GM23338 (cell line): ENCODE data around the gene OSBPL7. TPM values are rescaled to one million over a fixed set of nuclear protein-coding genes. Genes with fewer than 3 reads are reported as not detected.

Source experiments
- ATAC-seq: fragments of 200-7000 bp; cut with Tn5 transposase; 3 replicates; pipeline ENCODE4 v1.9.1; 2020
- DNase-seq: peaks from one replicate; pipeline ENCODE4 v3.0.0-alpha.2; 2015; ENCODE audit warnings: low spot score
- H2AFZ ChIP-seq: fragments of 200-600 bp; sonication (generic); 2 replicates; pipeline ENCODE4 v1.8.0; 2016; ENCODE audit warnings: antibody characterized with exemption, mild to moderate bottlenecking, moderate library complexity
- H3F3A ChIP-seq: fragments of 200-600 bp; sonication (generic); replicated peaks from 2 replicates; pipeline ENCODE4 v1.8.0; 2017; ENCODE audit warnings: antibody characterized with exemption, mixed run types, low read depth
- H3K27ac ChIP-seq: fragments of 200-600 bp; sonication (generic); 2 replicates; pipeline ENCODE4 v1.6.1; 2016; ENCODE audit warnings: low read depth
- H3K27me3 ChIP-seq: fragments of 200-600 bp; sonication (generic); 2 replicates; pipeline ENCODE4 v1.8.0; 2016; ENCODE audit warnings: mild to moderate bottlenecking, mixed run types, moderate library complexity; ENCODE audit not compliant: insufficient read depth
- H3K36me3 ChIP-seq: fragments of 200-600 bp; sonication (generic); 2 replicates; pipeline ENCODE4 v1.8.0; 2016; ENCODE audit warnings: mild to moderate bottlenecking; ENCODE audit not compliant: insufficient read depth
- H3K4me1 ChIP-seq: fragments of 200-600 bp; sonication (generic); 2 replicates; pipeline ENCODE4 v1.8.0; 2016; ENCODE audit warnings: mild to moderate bottlenecking, moderate library complexity; ENCODE audit not compliant: insufficient read depth
- H3K4me2 ChIP-seq: fragments of 200-600 bp; sonication (generic); 2 replicates; pipeline ENCODE4 v1.7.1; 2017; ENCODE audit warnings: mixed run types
- H3K4me3 ChIP-seq: fragments of 200-600 bp; sonication (generic); 2 replicates; pipeline ENCODE4 v1.6.1; 2016; ENCODE audit warnings: mixed run types
- H3K79me2 ChIP-seq: fragments of 200-600 bp; sonication (generic); replicated peaks from 2 replicates; pipeline ENCODE4 v1.8.0; 2017; ENCODE audit warnings: mild to moderate bottlenecking; ENCODE audit not compliant: insufficient read depth
- H3K9me2 ChIP-seq: fragments of 200-600 bp; sonication (generic); 2 replicates; pipeline ENCODE4 v1.8.0; 2017; ENCODE audit not compliant: insufficient read depth
- H4K20me1 ChIP-seq: fragments of 200-600 bp; sonication (generic); replicated peaks from 2 replicates; pipeline ENCODE4 v1.8.0; 2017; ENCODE audit warnings: mild to moderate bottlenecking; ENCODE audit not compliant: insufficient read depth
- H3K27ac Mint-ChIP-seq: 2 replicates; pipeline ENCODE4 v1.8.0; 2020; ENCODE audit warnings: inconsistent platforms, mild to moderate bottlenecking, moderate library complexity, mixed read lengths
- H3K27me3 Mint-ChIP-seq: 3 replicates; pipeline ENCODE4 v1.8.0; 2022; ENCODE audit warnings: low read depth, mild to moderate bottlenecking, moderate library complexity, mixed read lengths, inconsistent platforms; ENCODE audit not compliant: insufficient read depth, poor library complexity
- H3K36me3 Mint-ChIP-seq: 3 replicates; pipeline ENCODE4 v1.8.0; 2021; ENCODE audit warnings: low read depth, mild to moderate bottlenecking, inconsistent platforms, moderate library complexity, mixed read lengths
- H3K4me1 Mint-ChIP-seq: 3 replicates; pipeline ENCODE4 v1.8.0; 2020; ENCODE audit warnings: mild to moderate bottlenecking, inconsistent platforms, mixed read lengths
- H3K4me3 Mint-ChIP-seq: 3 replicates; pipeline ENCODE4 v1.8.0; 2021; ENCODE audit warnings: moderate library complexity, mild to moderate bottlenecking, inconsistent platforms, mixed read lengths
- H3K9me3 Mint-ChIP-seq: 3 replicates; pipeline ENCODE4 v1.8.0; 2020; ENCODE audit warnings: moderate library complexity, mild to moderate bottlenecking, inconsistent platforms, mixed read lengths
- CREB1 ChIP-seq: fragments of 250-450 bp; sonication (Bioruptor Pico); IDR thresholded peaks from 2 replicates; pipeline ENCODE4 v1.5.0; 2020; ENCODE audit warnings: low read depth, mild to moderate bottlenecking, moderate library complexity
- EZH2 ChIP-seq: fragments of 200-600 bp; sonication (generic); IDR thresholded peaks from one replicate; pipeline ENCODE4 v1.8.0; 2017; ENCODE audit warnings: antibody characterized with exemption, mild to moderate bottlenecking, low read depth; ENCODE audit not compliant: unreplicated experiment
- EZH2phosphoT487 ChIP-seq: fragments of 200-600 bp; sonication (generic); IDR thresholded peaks from one replicate; pipeline ENCODE4 v1.8.1; 2018; ENCODE audit warnings: antibody characterized with exemption; ENCODE audit not compliant: unreplicated experiment
- JUNB ChIP-seq: IDR thresholded peaks from one replicate; pipeline ENCODE4 v1.6.1; 2016; ENCODE audit warnings: antibody characterized with exemption; ENCODE audit not compliant: unreplicated experiment
- NANOG ChIP-seq: IDR thresholded peaks from 2 replicates; pipeline ENCODE4 v1.6.1; 2016; ENCODE audit warnings: antibody characterized with exemption, borderline replicate concordance
- POLR2AphosphoS5 ChIP-seq: IDR thresholded peaks from 2 replicates; pipeline ENCODE4 v1.6.1; 2016; ENCODE audit warnings: antibody characterized with exemption, low read depth
- STAT1 ChIP-seq: IDR thresholded peaks from one replicate; pipeline ENCODE4 v1.6.1; 2016; ENCODE audit warnings: antibody characterized with exemption; ENCODE audit not compliant: unreplicated experiment
- ZNF114 ChIP-seq: fragments of 250-450 bp; sonication (Bioruptor Pico); IDR thresholded peaks from 2 replicates; pipeline ENCODE4 v1.5.0; 2020; ENCODE audit warnings: mild to moderate bottlenecking, moderate library complexity
- ZNF331 ChIP-seq: fragments of 250-450 bp; sonication (Bioruptor Pico); IDR thresholded peaks from 2 replicates; pipeline ENCODE4 v1.5.0; 2020; ENCODE audit warnings: low read depth, mild to moderate bottlenecking, moderate library complexity
- polyA plus RNA-seq: library from polyadenylated mRNA; unstranded; fragments of >200 nt; fragmentation: Nextera tagmentation; extraction: Ambion mirVana; gene quantifications from 2 replicates; pipeline ENCODE4 v1.2.1, GENCODE V29; 2016
- total RNA-seq: library from RNA; depleted of rRNA; stranded (reverse); fragments of >200 nt; shearing (Covaris generic); gene quantifications from 2 replicates; pipeline ENCODE4 v1.2.3, GENCODE V29; 2014
- TF ChIP-seq, protein P1 (sequence below): IDR thresholded peaks from 2 replicates; pipeline ENCODE4 v1.6.1; 2016; ENCODE audit warnings: antibody characterized with exemption
- TF ChIP-seq, protein P2 (sequence below): IDR thresholded peaks from one replicate; pipeline ENCODE4 v1.6.1; 2018; ENCODE audit warnings: antibody characterized with exemption; ENCODE audit not compliant: unreplicated experiment
- TF ChIP-seq, protein P3 (sequence below): fragments of 250-450 bp; sonication (Bioruptor Pico); IDR thresholded peaks from 2 replicates; pipeline ENCODE4 v1.5.0; 2020; ENCODE audit warnings: mild to moderate bottlenecking, moderate library complexity
- TF ChIP-seq, protein P4 (sequence below), 2 experiments: fragments of 200-600 bp in 1 of 2; sonication (generic) in 1 of 2; conservative IDR thresholded peaks; 2 replicates each; pipeline versions ENCODE4 v1.5.1 to v1.6.1; 2016 to 2017; ENCODE audit warnings: antibody characterized with exemption in 2 of 2, low read depth in 2 of 2, mild to moderate bottlenecking in 2 of 2, moderate library complexity in 1 of 2

Gene OSBPL7
- total and polyA plus RNA-seq, 2 experiments from 2014 or later, result 3.4 to 8.1 TPM

DNA sequence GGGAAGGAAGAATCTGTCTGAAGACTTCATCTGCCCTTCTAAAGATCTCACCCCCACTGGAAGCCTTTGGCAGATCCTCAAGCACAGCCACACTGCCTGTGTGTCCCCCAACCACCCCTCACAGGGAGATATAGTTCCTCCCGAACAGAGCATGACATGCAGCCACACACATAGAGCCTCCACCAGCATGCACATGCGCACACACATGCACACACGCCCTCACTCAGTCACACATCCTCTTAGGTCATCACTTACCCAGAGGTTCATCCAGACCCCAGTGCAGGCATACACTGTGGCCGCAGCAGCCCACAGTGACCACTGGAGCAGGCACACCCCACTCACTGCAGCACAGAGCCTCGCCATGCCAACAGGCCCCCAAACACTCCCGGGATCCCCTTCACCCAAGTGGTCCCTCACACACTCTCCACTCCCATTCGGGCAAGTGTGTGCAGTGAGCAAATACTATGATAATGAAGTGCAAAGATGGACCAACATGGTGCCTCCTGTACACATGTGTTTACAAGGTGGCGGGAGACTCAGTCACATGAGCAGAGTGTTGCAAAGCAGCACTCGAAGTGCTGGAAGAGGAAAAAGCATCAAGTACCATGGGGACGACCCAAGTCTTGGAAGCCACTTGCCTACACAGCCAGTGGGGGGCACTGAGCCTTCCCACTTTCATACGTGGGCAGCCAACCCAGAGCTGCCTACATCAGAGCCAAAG, 46.4 kb upstream of the OSBPL7 start:
- DNase-seq (no peak), ATAC-seq (no peak)
- Histone ChIP-seq H3K27ac (no peak overlapping the region), H3K36me3 (no peaks in the 10 kb centered on the region), H2AFZ (no peak overlapping the region), H3K4me2 (no peak overlapping the region), H4K20me1 (peaks cover 5% of the 10 kb centered on the region; the same call in 1 of the 2 replicates), H3K4me1 (peaks cover 17% of the 10 kb centered on the region), H3K79me2 (no peaks in the 10 kb centered on the region), H3K9me2 (no peaks in the 10 kb centered on the region), H3K27me3 (peaks cover 53% of the 10 kb centered on the region), H3K4me3 (no peak overlapping the region), H3F3A (0 out of 2 replicates have a peak, but pooled peaks cover under 1% of the 10 kb centered on the region)
- Mint-ChIP-seq H3K4me3 (no peak overlapping the region; the same call in 2 of the 3 replicates), H3K27me3 (peaks cover 49% of the 10 kb centered on the region), H3K36me3 (no peaks in the 10 kb centered on the region), H3K4me1 (peaks cover 28% of the 10 kb centered on the region), H3K27ac (no peak overlapping the region), H3K9me3 (no peaks in the 10 kb centered on the region)
- TF ChIP-seq ZNF331 (no peak), STAT1 (no peak), EZH2 (no peak), ZNF114 (CRISPR knock-in tag) (no peak), CREB1 (CRISPR knock-in tag) (no peak), NANOG (no peak), JUNB (no peak), POLR2AphosphoS5 (no peak), EZH2phosphoT487 (no peak)
- TF ChIP-seq, protein P1, sequence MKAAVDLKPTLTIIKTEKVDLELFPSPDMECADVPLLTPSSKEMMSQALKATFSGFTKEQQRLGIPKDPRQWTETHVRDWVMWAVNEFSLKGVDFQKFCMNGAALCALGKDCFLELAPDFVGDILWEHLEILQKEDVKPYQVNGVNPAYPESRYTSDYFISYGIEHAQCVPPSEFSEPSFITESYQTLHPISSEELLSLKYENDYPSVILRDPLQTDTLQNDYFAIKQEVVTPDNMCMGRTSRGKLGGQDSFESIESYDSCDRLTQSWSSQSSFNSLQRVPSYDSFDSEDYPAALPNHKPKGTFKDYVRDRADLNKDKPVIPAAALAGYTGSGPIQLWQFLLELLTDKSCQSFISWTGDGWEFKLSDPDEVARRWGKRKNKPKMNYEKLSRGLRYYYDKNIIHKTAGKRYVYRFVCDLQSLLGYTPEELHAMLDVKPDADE, result no peak
- TF ChIP-seq, protein P2, sequence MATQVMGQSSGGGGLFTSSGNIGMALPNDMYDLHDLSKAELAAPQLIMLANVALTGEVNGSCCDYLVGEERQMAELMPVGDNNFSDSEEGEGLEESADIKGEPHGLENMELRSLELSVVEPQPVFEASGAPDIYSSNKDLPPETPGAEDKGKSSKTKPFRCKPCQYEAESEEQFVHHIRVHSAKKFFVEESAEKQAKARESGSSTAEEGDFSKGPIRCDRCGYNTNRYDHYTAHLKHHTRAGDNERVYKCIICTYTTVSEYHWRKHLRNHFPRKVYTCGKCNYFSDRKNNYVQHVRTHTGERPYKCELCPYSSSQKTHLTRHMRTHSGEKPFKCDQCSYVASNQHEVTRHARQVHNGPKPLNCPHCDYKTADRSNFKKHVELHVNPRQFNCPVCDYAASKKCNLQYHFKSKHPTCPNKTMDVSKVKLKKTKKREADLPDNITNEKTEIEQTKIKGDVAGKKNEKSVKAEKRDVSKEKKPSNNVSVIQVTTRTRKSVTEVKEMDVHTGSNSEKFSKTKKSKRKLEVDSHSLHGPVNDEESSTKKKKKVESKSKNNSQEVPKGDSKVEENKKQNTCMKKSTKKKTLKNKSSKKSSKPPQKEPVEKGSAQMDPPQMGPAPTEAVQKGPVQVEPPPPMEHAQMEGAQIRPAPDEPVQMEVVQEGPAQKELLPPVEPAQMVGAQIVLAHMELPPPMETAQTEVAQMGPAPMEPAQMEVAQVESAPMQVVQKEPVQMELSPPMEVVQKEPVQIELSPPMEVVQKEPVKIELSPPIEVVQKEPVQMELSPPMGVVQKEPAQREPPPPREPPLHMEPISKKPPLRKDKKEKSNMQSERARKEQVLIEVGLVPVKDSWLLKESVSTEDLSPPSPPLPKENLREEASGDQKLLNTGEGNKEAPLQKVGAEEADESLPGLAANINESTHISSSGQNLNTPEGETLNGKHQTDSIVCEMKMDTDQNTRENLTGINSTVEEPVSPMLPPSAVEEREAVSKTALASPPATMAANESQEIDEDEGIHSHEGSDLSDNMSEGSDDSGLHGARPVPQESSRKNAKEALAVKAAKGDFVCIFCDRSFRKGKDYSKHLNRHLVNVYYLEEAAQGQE, result no peak
- TF ChIP-seq, protein P3, sequence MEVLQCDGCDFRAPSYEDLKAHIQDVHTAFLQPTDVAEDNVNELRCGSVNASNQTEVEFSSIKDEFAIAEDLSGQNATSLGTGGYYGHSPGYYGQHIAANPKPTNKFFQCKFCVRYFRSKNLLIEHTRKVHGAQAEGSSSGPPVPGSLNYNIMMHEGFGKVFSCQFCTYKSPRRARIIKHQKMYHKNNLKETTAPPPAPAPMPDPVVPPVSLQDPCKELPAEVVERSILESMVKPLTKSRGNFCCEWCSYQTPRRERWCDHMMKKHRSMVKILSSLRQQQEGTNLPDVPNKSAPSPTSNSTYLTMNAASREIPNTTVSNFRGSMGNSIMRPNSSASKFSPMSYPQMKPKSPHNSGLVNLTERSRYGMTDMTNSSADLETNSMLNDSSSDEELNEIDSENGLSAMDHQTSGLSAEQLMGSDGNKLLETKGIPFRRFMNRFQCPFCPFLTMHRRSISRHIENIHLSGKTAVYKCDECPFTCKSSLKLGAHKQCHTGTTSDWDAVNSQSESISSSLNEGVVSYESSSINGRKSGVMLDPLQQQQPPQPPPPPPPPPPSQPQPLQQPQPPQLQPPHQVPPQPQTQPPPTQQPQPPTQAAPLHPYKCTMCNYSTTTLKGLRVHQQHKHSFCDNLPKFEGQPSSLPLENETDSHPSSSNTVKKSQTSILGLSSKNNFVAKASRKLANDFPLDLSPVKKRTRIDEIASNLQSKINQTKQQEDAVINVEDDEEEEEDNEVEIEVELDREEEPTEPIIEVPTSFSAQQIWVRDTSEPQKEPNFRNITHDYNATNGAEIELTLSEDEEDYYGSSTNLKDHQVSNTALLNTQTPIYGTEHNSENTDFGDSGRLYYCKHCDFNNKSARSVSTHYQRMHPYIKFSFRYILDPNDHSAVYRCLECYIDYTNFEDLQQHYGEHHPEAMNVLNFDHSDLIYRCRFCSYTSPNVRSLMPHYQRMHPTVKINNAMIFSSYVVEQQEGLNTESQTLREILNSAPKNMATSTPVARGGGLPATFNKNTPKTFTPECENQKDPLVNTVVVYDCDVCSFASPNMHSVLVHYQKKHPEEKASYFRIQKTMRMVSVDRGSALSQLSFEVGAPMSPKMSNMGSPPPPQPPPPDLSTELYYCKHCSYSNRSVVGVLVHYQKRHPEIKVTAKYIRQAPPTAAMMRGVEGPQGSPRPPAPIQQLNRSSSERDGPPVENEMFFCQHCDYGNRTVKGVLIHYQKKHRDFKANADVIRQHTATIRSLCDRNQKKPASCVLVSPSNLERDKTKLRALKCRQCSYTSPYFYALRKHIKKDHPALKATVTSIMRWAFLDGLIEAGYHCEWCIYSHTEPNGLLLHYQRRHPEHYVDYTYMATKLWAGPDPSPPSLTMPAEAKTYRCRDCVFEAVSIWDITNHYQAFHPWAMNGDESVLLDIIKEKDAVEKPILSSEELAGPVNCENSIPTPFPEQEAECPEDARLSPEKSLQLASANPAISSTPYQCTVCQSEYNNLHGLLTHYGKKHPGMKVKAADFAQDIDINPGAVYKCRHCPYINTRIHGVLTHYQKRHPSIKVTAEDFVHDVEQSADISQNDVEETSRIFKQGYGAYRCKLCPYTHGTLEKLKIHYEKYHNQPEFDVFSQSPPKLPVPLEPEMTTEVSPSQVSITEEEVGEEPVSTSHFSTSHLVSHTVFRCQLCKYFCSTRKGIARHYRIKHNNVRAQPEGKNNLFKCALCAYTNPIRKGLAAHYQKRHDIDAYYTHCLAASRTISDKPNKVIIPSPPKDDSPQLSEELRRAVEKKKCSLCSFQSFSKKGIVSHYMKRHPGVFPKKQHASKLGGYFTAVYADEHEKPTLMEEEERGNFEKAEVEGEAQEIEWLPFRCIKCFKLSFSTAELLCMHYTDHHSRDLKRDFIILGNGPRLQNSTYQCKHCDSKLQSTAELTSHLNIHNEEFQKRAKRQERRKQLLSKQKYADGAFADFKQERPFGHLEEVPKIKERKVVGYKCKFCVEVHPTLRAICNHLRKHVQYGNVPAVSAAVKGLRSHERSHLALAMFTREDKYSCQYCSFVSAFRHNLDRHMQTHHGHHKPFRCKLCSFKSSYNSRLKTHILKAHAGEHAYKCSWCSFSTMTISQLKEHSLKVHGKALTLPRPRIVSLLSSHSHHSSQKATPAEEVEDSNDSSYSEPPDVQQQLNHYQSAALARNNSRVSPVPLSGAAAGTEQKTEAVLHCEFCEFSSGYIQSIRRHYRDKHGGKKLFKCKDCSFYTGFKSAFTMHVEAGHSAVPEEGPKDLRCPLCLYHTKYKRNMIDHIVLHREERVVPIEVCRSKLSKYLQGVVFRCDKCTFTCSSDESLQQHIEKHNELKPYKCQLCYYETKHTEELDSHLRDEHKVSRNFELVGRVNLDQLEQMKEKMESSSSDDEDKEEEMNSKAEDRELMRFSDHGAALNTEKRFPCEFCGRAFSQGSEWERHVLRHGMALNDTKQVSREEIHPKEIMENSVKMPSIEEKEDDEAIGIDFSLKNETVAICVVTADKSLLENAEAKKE, result no peak
- TF ChIP-seq, protein P4, sequence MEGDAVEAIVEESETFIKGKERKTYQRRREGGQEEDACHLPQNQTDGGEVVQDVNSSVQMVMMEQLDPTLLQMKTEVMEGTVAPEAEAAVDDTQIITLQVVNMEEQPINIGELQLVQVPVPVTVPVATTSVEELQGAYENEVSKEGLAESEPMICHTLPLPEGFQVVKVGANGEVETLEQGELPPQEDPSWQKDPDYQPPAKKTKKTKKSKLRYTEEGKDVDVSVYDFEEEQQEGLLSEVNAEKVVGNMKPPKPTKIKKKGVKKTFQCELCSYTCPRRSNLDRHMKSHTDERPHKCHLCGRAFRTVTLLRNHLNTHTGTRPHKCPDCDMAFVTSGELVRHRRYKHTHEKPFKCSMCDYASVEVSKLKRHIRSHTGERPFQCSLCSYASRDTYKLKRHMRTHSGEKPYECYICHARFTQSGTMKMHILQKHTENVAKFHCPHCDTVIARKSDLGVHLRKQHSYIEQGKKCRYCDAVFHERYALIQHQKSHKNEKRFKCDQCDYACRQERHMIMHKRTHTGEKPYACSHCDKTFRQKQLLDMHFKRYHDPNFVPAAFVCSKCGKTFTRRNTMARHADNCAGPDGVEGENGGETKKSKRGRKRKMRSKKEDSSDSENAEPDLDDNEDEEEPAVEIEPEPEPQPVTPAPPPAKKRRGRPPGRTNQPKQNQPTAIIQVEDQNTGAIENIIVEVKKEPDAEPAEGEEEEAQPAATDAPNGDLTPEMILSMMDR (conservative IDR thresholded peaks at IDR 0.05; ENCODE audit: low read depth in 2 of 2), result no peak; a peak in 1 of 4 replicates
